Stimulated activated CD4-positive, alpha-beta T cell treated with anti-CD3 and anti-CD28 coated beads, Interleukin-15, amount 100 ng/mL, for 1 hour (primary cell): ENCODE data around the gene CAB39.

Experiments used
- DNase-seq, 2 donors: peaks; one replicate each; pipeline ENCODE4 v3.0.0-alpha.2; 2020; ENCODE audit warnings: low read depth in 1 of 2, low spot score in 1 of 2

Gene CAB39

DNA sequence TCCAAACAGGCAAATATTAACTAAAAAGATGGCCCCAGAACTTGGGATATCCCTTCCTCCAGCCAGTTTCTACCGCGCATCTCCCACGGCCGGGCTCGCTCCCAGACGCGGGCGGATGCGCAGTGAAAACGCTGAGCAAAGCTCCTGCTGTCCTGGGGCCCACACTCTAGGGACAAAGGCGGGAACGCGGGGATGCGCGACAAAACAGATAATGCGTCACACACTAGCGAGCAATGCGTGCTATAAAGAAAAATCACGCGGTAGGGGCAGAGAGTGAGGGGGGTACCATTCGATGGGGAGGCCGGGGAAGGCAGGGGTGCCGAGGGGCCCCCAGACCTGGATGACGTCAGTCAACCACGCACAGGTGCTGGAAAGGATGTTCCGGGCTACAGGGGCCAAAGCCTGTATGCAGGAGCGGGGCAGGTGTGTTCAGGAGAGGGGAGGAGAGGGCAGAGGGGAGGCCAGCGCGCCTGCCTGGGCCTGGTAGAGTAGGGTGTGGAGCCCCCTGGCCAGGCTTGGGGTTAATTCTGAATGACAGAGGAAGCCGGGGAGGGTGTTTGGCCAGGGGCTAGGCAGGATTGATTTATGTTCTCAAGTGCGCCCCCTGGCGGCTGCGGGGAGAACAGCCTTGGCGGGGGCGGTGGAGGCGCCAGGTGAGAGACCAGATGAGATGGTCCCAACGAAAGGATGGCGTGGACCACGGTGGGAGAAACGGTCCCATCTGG is 137.2 kb downstream of the CAB39 start:
- peak; percentile 35 to 63 for DNase-seq

DNA sequence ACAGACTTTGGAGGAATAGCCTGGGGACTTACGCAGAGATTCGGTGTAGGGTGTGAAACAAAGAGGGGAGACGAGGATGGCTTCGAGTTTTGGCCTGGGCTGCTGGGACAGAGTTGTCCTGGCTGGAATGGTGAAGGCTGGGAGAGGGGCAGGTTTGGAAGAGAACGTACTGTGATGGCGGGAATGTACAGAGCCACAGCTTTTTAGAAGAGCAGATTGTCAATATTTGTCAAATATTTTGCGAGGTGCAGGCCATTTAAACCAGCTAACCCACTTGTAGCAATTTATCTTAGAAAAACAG is 137.7 kb downstream of the CAB39 start:
- no peak for DNase-seq

DNA sequence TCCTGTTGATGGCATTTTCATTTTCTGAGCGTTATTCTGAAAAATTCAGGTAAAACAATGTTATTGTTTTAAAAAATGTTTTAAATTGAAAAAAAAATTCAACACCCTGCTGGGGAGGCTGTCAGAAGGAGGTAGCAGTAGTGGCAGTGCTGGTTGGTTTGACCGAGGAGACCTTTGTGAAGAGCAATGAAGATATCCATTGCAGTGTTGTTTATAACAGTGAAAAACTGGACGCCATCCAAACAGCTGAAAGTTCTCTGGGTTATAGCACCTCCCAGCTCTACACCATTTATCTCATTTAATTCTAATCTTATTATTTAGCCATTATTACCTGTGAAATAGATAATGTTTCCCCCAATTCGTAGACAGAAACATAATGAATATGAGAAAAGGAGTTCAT is 139.5 kb downstream of the CAB39 start:
- no peak for DNase-seq

DNA sequence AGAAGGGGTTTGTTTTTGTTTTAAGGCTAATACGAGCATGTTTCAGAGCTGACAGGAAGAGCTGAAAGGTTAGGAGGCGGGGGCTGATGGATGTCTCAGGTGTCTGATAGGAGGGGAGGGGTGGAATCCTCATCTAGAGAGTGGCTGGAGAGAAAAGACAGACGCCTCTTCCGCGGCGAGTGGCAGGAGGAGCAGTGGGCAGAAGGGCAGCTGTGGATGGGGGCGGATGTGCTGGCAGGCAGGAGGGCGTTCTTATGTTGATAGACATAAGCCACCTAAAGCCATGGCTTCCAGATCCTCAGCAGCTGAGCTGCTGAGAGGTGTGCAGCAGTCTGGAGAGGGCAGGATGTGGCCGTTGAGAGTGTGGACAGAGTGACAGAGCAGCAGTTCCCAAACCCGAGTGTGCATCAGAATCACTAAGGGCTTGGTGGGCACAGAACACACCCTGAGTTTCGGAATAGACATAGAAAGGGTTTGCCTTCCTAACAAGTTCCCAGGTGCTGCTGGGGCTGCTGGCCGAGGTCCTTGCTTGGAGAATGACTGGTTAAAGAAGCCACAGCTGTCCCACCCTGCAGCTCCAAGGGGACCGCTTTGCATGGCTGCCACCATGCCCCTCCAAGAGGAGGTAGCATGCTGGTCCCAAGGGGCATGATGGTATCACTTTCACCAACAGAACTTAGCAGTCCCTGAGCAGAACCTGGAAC is 149.1 kb downstream of the CAB39 start:
- DNase-seq, result no peak

DNA sequence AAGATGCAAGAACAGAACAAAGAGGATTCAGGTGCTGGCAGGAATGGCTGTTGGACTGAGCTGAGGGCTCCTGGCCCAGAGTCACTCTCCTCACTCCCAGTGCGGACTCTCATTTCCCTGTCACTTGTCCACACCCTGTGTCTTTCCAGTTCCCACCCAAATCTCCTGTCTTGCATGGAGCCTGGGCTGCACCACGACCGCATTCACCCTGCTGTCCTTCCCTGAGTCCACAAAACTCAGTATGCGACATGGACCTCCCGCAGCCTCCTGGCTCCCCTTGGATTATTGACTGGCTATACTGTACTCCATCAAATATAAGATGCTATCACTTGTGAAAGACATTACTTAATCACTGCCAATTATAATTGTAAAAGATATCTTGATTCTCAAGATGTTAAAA is 149.7 kb downstream of the CAB39 start:
- DNase-seq, result no peak

DNA sequence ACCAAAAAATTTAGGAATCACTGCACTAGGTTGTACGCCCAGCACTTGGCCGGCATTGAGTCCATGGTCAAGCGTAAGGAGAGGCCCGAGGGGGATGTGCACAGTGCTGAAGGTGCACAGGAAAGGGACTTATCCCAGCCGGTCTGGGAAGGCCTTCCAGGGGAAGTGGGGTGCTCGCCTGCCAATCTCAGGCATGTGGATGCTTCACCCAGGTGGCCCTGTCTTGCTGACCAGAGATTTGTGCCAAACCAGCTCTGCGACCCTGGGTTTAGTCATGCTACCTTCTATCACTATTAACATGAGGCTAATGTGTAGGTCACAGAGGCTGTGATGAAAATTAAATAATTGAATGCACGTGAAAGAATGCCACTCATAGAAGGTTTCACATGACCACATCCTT is 150.4 kb downstream of the CAB39 start:
- no peak for DNase-seq

DNA sequence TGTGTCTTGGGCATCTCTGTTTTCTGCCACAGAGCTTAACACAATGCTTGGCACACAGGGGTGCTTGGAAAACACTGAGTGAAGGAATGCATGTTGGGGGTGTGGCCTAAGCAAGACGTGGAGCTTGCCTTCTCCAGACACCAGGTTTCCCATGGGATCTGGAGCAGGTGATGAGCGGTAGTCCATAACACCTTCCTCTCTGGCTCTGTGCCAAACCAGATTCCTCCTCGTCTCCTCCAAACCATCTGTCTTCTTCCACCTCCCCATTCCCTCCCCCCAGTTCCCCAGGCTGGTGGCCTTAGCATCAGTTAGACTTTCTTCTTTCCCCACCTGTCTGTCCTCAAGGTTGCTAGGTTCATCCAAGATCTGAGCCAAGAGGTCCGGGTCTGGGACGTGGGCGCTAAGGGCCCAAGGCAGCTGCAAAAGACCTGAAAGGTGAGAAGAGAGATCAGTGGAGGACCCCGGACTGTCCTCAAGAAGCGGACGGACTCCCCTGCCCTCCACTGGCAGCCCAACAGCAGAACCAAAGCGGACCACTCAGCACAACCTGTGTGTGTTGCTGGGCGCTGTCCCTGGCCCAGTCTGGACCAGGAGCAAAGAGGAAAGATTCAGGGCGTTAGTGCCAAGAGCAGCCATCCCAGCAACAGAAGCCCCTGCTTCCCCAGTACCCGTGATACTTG is 150.9 kb downstream of the CAB39 start:
- DNase-seq, result no peak

DNA sequence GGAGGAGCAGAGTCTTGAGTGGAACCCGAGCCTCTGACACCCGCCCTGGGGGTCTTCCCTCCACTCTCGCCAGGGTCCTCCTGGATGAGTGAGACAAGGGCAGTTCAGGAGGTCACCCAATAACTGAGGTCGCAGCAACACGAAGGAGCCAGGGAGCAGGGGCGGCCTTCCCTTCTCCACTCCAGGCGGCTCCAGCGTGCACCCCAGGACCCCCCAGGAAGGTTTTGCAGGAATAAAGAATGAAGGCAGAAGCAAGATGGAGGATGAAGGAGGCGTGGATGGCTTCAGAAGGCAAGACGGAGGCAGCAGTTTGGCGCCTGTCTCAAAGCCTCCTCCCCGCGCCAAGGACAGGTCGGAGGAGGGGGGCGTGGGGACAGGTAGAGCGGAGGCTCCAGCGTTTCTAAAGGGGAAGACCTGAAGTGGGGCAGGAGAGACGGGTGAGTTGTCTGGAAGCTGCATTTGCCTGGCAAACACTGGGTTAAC is 151.5 kb downstream of the CAB39 start:
- no peak for DNase-seq

DNA sequence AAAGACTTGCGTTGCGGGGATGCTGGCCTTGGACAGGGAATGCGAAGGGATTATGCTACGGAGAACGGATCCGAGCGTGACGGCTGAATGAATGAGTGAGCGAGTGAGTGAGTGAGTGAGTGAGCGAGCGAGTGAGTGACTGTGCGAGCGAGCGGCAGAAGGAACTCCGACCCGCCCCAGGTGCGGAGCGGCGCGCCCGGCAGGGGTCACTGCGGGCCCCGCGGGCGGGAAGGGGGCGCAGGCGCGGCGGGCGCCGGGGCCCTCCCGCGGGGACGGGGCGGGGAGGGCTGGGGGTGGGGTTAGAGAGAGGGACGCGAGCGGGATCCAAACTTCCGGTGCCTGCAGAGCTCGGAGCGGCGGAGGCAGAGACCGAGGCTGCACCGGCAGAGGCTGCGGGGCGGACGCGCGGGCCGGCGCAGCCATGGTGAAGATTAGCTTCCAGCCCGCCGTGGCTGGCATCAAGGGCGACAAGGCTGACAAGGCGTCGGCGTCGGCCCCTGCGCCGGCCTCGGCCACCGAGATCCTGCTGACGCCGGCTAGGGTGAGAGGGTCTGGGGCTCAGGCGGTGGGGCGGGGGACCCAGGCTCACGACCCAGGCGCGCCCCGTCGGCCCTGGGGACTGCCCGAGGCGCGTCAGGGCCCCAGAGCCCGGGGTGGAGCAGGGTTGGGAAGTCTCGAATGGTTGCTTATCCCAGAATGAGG is 152.1 kb downstream of the CAB39 start, which contains the start of gene ITM2C:
TSS of gene ITM2C (plus strand) at position 338 of the 702 bp plus-strand sequence. CDS start at position 422, 84 bp downstream.
- DNase-seq, result peak; percentile 51 to 72

DNA sequence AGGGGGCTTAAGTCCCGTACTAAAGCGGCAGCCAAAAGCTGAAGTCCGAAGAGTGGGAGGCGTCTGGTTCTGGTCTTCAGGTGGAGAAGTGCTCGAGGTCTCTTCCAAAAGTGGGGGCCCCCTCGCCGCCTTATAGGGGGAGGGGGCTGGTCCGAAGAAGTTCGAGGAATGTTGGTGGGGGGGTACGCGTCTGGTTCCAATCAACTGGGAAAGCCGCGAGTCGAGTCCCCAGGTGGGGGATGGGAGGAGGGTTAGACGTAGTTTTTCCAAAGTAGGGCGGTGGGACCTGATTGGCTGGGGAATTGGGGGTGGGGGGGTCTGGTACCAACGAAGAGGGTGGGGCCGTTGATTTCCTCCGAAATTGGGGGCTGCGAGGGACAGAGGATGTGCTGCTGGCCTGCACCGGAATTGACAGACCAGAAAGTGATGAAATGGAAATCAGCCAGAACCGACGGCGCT is 152.7 kb downstream of the CAB39 start:
- DNase-seq, result no peak

DNA sequence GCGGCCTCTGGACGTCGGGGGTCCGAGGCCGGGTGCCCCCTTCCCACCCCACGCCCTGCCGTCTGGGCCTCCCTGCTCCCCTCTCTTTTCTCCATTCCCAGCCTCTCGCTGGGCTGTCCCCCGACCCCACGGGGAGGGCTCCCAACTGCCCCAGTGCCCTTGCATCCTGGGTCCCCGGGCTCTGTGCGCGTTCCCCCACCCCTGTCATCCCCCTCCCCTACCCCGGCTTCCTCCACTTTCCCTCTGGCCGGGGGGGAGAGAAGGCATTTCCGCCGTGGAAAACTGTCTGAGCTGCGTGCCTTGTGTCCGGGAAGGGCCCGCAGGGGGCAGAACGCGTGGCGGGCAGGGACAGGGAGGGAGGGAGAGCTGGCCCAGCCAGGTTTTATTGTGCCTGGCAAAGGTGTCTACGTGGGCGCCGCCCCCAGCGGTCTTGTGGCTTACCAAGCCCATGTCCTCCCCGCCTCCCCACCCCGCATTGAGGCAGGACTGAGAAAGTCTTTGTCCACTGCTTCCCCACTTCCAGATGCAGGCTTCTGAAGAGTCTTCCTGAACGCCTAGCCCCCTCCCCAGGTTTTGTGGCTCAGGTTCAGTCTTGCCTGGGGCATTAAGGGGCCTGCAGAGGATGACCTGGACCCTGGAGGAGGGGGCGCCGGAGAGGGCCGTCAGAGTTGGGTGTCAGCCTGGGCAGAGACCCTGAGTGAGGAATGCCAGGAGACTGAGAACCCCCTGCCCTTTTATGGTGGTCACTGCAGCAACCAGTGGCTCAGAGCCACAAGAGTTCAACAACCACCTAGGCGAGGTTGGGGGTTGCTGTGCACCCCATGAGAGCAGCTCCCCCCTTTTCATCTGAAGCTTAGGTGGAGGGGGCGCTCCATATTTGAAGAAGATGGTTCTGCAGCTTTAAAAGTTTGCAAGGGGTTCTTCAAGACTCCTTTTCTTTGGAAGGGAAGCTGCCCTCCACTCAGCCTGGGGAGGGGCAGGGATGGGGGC is 153.4 kb downstream of the CAB39 start:
- DNase-seq, result no peak

DNA sequence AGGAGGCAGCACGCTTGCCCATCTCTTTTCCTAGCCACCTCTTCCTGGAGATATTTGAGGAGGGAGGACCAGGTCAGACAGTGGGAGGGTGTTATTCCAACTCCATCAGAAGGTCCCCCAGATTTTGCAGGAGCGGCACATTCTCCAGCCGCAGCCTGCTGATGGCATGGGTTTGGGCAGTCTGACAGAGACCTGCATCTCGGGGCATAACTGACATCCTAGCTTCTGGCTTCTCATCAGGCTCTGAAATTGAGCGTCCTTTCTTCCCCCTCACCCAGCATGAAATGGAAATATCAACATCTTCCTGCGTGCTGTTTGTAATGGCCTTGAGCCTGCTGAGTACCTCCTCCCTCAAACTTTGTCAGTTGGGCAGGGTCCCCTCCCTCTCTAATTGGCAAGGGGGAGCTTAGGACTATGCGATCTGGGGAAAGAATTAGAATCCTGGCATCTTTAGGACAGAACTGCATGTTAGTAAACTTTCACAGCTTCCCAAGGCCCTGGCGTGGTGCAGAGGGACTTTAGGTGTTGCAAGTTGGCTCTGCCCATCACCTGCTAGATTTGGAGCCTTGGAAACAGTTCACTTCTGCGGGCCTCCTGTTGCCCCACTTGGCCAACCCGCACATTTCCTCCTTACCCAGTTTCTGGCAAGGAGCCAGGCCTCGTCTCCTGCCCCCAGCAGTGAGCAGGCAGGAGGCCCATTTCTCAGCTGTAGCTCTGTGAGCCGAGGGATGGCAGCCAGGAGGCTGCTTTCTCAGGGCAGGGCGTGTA is 154.3 kb downstream of the CAB39 start:
- DNase-seq, result peak in 1 of 2 donors; percentile 38

DNA sequence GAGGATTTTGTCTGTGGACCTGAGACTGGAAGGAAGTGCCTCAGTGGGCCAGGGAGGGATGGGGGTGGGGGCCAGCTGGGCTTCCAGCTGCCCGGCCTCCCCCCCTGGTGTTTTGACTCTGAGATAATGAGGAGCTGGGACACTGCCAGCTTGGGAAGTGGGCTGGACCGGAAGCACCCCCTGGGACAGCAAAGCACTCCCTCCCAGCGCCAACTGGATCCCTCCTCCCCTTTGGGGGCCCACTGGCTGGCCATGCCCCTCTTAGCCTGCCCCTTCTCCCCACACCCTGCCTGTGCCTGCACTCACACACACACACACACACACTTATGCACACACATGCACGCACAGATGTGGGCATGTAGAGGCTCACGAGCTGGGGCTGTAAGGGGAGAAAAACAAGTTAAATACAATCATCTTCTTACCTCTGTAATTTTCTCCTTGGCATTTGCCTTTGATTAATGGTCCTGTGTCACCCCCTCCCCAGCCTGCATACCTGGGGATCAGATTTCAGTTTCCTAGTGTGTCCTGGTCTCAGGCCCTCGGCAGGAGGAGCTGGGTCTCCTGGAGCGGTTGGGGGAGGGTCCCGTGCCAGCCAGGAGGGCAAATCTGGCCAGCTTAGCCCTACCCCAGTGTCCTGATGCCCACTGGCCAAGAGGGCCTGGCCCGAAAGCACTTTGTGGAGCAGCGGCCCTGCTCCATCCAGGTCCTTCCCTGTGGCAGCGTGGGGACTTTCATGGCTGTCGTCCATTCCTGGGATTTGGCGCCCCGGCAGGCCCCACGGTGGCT is 155.7 kb downstream of the CAB39 start:
- DNase-seq, result no peak

DNA sequence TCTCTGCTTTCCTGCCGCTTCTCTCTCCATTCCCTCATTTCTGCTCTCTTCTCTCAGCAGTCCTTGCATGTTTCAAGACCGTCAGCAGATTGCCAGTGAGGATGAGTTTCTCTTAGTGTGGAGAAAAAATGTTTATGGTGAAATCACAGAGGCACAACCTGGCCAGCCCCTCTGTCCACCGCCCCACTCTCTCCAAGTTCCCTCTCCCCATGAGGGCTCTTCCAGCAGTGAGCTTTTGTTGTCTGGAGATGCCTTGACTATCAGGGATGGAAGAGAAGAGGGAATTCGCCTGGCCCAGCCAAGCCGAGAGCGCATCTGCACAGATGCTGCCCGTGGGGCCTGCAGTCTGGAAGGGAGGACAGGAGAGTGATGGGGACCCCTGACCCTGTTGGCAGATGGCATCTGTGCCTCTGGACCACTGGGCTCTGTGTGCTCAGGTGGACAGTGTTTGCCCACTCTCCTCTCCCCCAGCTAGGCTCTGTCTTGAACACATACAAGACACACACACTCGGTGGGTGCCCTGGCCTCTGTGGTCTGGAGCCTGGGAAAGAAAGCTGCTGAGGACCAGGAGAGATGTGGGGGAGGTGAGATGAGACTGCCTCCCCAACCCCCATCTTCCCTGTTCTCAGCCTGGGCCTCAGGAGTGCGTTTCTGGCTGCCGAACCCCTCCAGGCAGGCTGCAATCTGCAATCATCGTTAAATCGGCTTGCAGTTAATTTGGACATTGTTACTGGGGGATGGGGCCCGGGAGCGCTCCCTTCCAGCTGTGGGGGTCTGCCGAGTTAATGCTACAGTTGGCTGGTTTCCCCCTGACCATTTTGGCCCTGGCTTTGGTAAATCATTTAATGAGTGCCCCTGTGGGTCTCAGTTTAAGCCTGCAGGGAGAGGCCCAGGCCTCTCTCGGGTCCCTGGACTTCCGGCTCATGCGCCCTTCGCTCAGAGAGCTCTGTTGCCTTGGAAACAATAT is 156.6 kb downstream of the CAB39 start:
- DNase-seq, result no peak

DNA sequence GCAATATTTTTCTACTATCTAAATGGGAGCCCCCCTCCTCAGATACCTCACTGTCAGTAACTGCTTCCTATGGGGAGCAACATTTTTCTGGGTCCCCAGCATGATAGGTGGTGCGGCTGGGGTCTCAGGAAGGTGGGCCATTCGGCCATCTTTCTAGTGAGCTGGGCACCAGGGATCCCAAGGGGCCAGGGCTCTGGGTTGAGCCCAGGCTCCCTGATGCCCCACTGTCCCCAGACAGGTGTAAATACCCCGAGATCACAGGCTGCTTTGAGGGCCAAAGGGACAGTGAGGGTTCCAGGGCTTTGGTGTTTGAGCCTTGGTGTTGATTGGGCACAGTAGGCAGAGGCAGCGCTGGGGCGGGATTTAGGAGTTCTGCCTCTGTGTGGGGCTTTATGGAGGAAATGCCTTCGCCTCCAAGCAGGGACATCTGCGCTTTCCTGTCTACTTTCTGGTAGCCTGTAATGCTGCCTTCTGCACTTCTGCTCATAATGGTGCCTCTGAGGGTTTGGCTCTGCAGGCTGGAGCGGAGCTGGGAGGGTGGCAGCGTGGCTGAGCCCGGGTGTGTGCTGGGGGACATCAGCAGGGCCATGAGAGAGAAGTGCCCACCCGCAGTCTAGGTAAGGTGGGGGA is 157.4 kb downstream of the CAB39 start:
- DNase-seq, result no peak
